HCT116 (cell line): ENCODE results near the gene CREBRF. TPM values are rescaled to one million over a fixed set of nuclear protein-coding genes. Genes with fewer than 3 reads are reported as not detected.

Source experiments
- ATAC-seq: fragments of 200-7000 bp; cut with Tn5 transposase; 2 replicates; pipeline ENCODE4 v1.9.1; 2020; ENCODE audit warnings: mild to moderate bottlenecking, moderate library complexity
- BruUV-seq: library from RNA; stranded (reverse); fragments of 400-500 nt; replicated peaks from 2 replicates; lab custom pipeline; 2021; lab: Mats Ljungman, UMichigan
- CTCF ChIA-PET: fragments of 300-600 bp; sonication (Branson Sonifier 250); formaldehyde crosslinking; loops from one replicate; lab custom pipeline; 2021; ENCODE audit warnings: antibody characterized with exemption; lab: Charles Lee
- POLR2A ChIA-PET: fragments of 300-600, 350-600 bp; sonication (Branson Sonifier 250); formaldehyde crosslinking; loops from one replicate; lab custom pipeline; 2021; ENCODE audit warnings: antibody characterized with exemption; lab: Charles Lee
- RAD21 ChIA-PET, 2 experiments: fragments of 300-600 bp; sonication (Branson Sonifier 250); formaldehyde crosslinking; loops; one replicate each; lab custom pipeline; 2023; ENCODE audit warnings: low total read pairs in 2 of 2; ENCODE audit not compliant: uncharacterized antibody in 2 of 2, unreplicated experiment in 2 of 2, low non-redundant PET in 1 of 2; lab: Charles Lee
- DNase-seq: peaks from one replicate; pipeline ENCODE4 v3.0.0-alpha.2; 2010; ENCODE audit warnings: low read depth, low spot score
- H2AFZ ChIP-seq: fragments of 200-600 bp; shearing (Covaris generic), sonication (generic); 2 replicates; pipeline ENCODE4 v1.6.1; 2017; ENCODE audit warnings: low read depth, mixed run types, mixed read lengths, antibody characterized with exemption, low read length; ENCODE audit not compliant: poor library complexity, severe bottlenecking
- H3K27ac ChIP-seq: 2 replicates; pipeline ENCODE4 v1.5.1; 2012; ENCODE audit warnings: low read depth, low read length
- H3K27me3 ChIP-seq: fragments of 200-600 bp; sonication (generic); 2 replicates; pipeline ENCODE4 v1.6.1; 2016; ENCODE audit warnings: mixed run types, low read length, mixed read lengths; ENCODE audit not compliant: insufficient read depth
- H3K36me3 ChIP-seq, 2 experiments: fragments of 200-500 bp in 1 of 2; fragments of 200-600 bp in 1 of 2; sonication (Bioruptor generic) in 1 of 2; sonication (generic) in 1 of 2; 2 replicates each; pipeline versions ENCODE4 v1.5.1 to v1.6.1; 2014 to 2016; ENCODE audit warnings: low read length in 2 of 2, inconsistent platforms in 1 of 2, mixed read lengths in 1 of 2, mixed run types in 1 of 2; ENCODE audit not compliant: insufficient read depth in 2 of 2, control insufficient read depth in 1 of 2
- H3K4me1 ChIP-seq, 2 experiments: fragments of 200-600 bp in 1 of 2; sonication (generic) in 1 of 2; 2 replicates each; pipeline versions ENCODE4 v1.5.1 to v1.6.1; 2012 to 2017; ENCODE audit warnings: low read length in 2 of 2, inconsistent platforms in 1 of 2, mild to moderate bottlenecking in 1 of 2, mixed read lengths in 1 of 2, mixed run types in 1 of 2, moderate library complexity in 1 of 2; ENCODE audit not compliant: insufficient read depth in 2 of 2, control insufficient read depth in 1 of 2
- H3K4me2 ChIP-seq: fragments of 200-600 bp; sonication (generic); 2 replicates; pipeline ENCODE4 v1.6.1; 2017; ENCODE audit warnings: mixed run types, low read length, mixed read lengths
- H3K4me3 ChIP-seq, 2 experiments: fragments of 200-600 bp in 1 of 2; sonication (generic) in 1 of 2; replicated peaks in 1 of 2; 2 replicates each; pipeline ENCODE4 v1.5.1; 2011 to 2016; ENCODE audit warnings: low read length in 2 of 2, control low read depth in 1 of 2, low read depth in 1 of 2, mild to moderate bottlenecking in 1 of 2, mixed read lengths in 1 of 2, mixed run types in 1 of 2
- H3K79me2 ChIP-seq: fragments of 200-600 bp; sonication (generic); 2 replicates; pipeline ENCODE4 v1.6.1; 2017; ENCODE audit warnings: mild to moderate bottlenecking, mixed run types, low read length, moderate library complexity, mixed read lengths; ENCODE audit not compliant: insufficient read depth
- H3K9ac ChIP-seq: fragments of 200-600 bp; sonication (generic); 2 replicates; pipeline ENCODE4 v1.6.1; 2016; ENCODE audit warnings: low read length, mixed read lengths
- H3K9me2 ChIP-seq: fragments of 200-600 bp; sonication (generic), shearing (Covaris generic); 2 replicates; pipeline ENCODE4 v1.6.1; 2017; ENCODE audit warnings: mixed run types, mild to moderate bottlenecking, moderate library complexity; ENCODE audit not compliant: insufficient read depth
- H3K9me3 ChIP-seq, 2 experiments: fragments of 200-500 bp in 1 of 2; fragments of 200-600 bp in 1 of 2; sonication (Bioruptor generic) in 1 of 2; sonication (generic) in 1 of 2; 2 replicates each; pipeline ENCODE4 v1.6.1; 2014 to 2017; ENCODE audit warnings: low read length in 2 of 2, mixed read lengths in 2 of 2, inconsistent platforms in 1 of 2, low read depth in 1 of 2, mild to moderate bottlenecking in 1 of 2, mixed run types in 1 of 2, moderate library complexity in 1 of 2; ENCODE audit not compliant: control insufficient read depth in 1 of 2, insufficient read depth in 1 of 2
- H4K20me1 ChIP-seq: fragments of 200-600 bp; sonication (generic), shearing (Covaris generic); 2 replicates; pipeline ENCODE4 v1.6.1; 2017; ENCODE audit warnings: mixed run types, mild to moderate bottlenecking, moderate library complexity; ENCODE audit not compliant: insufficient read depth
- CBX3 ChIP-seq: IDR thresholded peaks from 2 replicates; pipeline ENCODE4 v1.6.1; 2012; ENCODE audit warnings: low read depth
- EGR1 ChIP-seq: IDR thresholded peaks from 2 replicates; pipeline ENCODE4 v1.6.1; 2012; ENCODE audit warnings: low read depth
- ELF1 ChIP-seq: IDR thresholded peaks from 2 replicates; pipeline ENCODE4 v1.6.1; 2012; ENCODE audit warnings: low read depth, borderline replicate concordance
- JUND ChIP-seq: IDR thresholded peaks from 2 replicates; pipeline ENCODE4 v1.6.1; 2012
- SIN3A ChIP-seq: IDR thresholded peaks from 2 replicates; pipeline ENCODE4 v1.6.1; 2012; ENCODE audit warnings: low read depth
- SP1 ChIP-seq: IDR thresholded peaks from 2 replicates; pipeline ENCODE4 v1.6.1; 2012; ENCODE audit warnings: low read depth
- SRF ChIP-seq: IDR thresholded peaks from 2 replicates; pipeline ENCODE4 v1.6.1; 2012; ENCODE audit warnings: low read depth
- YY1 ChIP-seq: IDR thresholded peaks from 2 replicates; pipeline ENCODE4 v1.6.1; 2011; ENCODE audit warnings: low read length, low read depth, moderate library complexity, mild to moderate bottlenecking; ENCODE audit not compliant: insufficient replicate concordance; ENCODE audit errors: extremely low read depth
- ZNF274 ChIP-seq: fragments of 200-500 bp; sonication (Bioruptor generic); IDR thresholded peaks from 2 replicates; pipeline ENCODE4 v1.6.1; 2014; ENCODE audit warnings: mild to moderate bottlenecking, low read depth, low read length, inconsistent platforms
- intact Hi-C: fragments of 100-400 bp; cut with micrococcal nuclease; formaldehyde crosslinking; loops from 2 replicates; pipeline ENCODE4 v1.10.0; 2022
- total RNA-seq: library from RNA; stranded (reverse); gene quantifications from one replicate; pipeline ENCODE4 v1.2.1, GENCODE V29; 2021; ENCODE audit not compliant: unreplicated experiment
- TF ChIP-seq, protein P1 (sequence below): IDR thresholded peaks from 2 replicates; pipeline ENCODE4 v1.6.1; 2012
- TF ChIP-seq, protein P2 (sequence below): IDR thresholded peaks from 2 replicates; pipeline ENCODE4 v1.6.1; 2012
- TF ChIP-seq, protein P3 (sequence below): IDR thresholded peaks from 2 replicates; pipeline ENCODE4 v1.6.1; 2011; ENCODE audit warnings: mild to moderate bottlenecking, low read length, moderate library complexity; ENCODE audit not compliant: insufficient replicate concordance; ENCODE audit errors: extremely low read depth

CREBRF gene
- total RNA-seq, 1 experiment from 2014 or later = 7.7 TPM

DNA sequence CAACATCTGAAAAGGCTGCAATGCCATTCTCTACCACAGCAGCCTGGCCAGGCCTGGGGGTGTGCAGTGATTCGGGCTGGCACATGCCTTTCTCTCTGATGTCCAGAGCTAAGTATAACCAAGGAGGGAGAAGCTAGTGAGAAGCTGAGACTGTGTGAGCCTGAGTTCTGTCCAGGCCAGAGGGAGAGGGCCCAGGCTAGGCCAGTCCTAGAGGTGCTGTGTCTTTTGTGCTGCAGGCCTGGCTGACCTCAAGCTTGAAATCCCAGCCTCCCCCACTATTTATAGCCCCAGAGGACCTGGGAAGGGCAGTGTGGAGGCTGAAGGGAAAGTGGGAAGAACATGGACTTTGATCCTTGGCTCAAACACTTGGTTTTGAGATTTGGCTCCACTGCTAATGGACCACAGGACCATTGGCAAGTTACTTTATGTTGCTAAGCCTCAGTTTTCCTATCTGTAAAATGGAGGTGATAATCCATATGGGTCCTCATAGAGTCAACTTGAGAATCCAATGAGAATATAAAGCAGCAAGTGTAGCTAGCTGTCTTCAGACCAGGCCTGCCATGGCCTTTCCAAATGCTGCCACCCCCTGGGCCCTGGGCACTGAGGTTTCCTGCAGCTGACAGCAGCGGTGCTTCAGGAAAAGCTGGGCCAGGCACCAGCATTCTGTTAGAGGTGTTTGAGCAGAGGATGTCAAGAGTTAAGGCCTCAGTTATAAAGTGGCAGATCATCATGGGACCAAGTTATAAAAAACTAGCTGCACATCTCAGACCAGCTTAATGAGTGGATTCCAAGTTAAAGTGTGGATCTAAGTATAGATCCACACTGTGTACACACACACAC lies 109.2 kb downstream of the CREBRF start:
- Histone ChIP-seq H3K36me3 (no peaks in the 10 kb centered on the region; a peak in 2 of 4 replicates), H3K9ac (no peak overlapping the region), H3K9me3 (no peaks in the 10 kb centered on the region), H3K27me3 (no peaks in the 10 kb centered on the region), H3K4me1 (no peaks in the 10 kb centered on the region), H3K79me2 (no peaks in the 10 kb centered on the region), H3K4me3 (no peak overlapping the region)
- RAD21 ChIA-PET = interaction anchor here in 1 of 2 experiments (0.7 kb wide), 1 partner anchor 178 kb away, joined by 3 read pairs; no protein-coding TSS in a partner anchor
- intact Hi-C loops = loop anchor here (1.0 kb wide), 1 partner anchor 117 kb away; no protein-coding TSS in a partner anchor
- POLR2A ChIA-PET = no interaction called here
- no TSS peak for BruUV-seq
- no peak for ATAC-seq
- no peak for TF ChIP-seq SIN3A
- TF ChIP-seq ELF1 = no peak
- TF ChIP-seq CBX3 = no peak
- TF ChIP-seq, protein P1, sequence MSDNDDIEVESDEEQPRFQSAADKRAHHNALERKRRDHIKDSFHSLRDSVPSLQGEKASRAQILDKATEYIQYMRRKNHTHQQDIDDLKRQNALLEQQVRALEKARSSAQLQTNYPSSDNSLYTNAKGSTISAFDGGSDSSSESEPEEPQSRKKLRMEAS = no peak
- no peak for TF ChIP-seq EGR1
- TF ChIP-seq, protein P2, sequence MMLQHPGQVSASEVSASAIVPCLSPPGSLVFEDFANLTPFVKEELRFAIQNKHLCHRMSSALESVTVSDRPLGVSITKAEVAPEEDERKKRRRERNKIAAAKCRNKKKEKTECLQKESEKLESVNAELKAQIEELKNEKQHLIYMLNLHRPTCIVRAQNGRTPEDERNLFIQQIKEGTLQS = no peak
- no peak for TF ChIP-seq SRF
- TF ChIP-seq SP1 = no peak
- no peak for TF ChIP-seq ZNF274
- TF ChIP-seq JUND = no peak
- TF ChIP-seq YY1 = no peak
- TF ChIP-seq, protein P3, sequence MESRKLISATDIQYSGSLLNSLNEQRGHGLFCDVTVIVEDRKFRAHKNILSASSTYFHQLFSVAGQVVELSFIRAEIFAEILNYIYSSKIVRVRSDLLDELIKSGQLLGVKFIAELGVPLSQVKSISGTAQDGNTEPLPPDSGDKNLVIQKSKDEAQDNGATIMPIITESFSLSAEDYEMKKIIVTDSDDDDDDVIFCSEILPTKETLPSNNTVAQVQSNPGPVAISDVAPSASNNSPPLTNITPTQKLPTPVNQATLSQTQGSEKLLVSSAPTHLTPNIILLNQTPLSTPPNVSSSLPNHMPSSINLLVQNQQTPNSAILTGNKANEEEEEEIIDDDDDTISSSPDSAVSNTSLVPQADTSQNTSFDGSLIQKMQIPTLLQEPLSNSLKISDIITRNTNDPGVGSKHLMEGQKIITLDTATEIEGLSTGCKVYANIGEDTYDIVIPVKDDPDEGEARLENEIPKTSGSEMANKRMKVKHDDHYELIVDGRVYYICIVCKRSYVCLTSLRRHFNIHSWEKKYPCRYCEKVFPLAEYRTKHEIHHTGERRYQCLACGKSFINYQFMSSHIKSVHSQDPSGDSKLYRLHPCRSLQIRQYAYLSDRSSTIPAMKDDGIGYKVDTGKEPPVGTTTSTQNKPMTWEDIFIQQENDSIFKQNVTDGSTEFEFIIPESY = no peak
- TF ChIP-seq, all 23 proteins: peak for 0
- Histone ChIP-seq H3K9me2 (no peaks in the 10 kb centered on the region), H3K27ac (no peak overlapping the region), H3K4me2 (no peak overlapping the region), H4K20me1 (no peaks in the 10 kb centered on the region), H2AFZ (no peak overlapping the region)
- no peak for DNase-seq
- CTCF ChIA-PET = no interaction called here
